ENCODE data around the gene CCDC50.

Gene CCDC50

DNA sequence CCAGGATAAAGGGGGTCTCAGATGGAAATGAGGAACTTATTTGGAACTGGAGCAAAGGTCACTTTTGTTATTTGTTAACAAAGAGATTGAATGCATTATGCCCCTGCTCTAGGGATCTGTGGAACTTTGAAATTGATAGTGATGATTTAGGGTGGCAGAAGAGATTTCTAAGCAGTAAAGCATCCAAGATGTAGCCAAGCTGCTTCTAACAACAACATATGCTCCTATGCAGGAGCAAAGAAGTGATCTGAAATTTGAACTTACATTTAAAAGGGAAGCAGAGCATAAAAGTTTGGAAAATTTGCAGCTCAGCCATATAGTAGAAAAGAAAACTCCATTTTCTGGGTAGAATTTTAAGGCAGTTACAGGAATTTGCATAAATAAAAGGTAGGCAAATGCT, 30.3 kb upstream of the CCDC50 start:
- no peak for DNase-seq (ENCODE audit: low read depth, low spot score)

DNA sequence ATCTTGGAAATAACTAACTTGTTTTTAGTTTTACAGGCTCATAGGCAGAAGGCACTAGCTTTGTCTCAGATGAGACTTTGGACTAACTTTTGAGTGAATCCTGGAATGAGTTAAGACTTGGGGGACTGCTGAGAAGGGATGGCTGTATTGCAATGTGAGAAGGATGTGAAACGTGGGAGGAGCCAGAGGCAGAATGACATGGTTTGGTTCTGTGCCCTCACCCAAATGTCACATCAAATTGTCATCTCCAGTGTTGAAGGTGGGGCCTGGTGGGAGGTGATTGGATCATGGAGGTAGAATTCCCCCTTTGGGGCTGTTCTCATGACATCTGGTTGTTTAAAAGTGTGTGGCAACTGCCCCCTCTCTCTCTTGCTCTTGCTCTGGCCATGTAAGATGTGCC, 28.8 kb upstream of the CCDC50 start:
- H3K4me3 ChIP-seq (ENCODE audit: low read length) = no peak overlapping the region
- no peaks in the 10 kb centered on the region for H3K36me3 ChIP-seq (ENCODE audit: control insufficient read depth, insufficient read depth, low read length)
- no peaks in the 10 kb centered on the region for H3K27me3 ChIP-seq (ENCODE audit: control insufficient read depth, insufficient read depth, low read length)
- no peak overlapping the region for H3K27ac ChIP-seq (ENCODE audit: low read length)
- H3K9me3 ChIP-seq (ENCODE audit: control insufficient read depth, insufficient read depth, low read length) = no peaks in the 10 kb centered on the region
- H3K4me1 ChIP-seq (ENCODE audit: control insufficient read depth, insufficient read depth, low read length) = no peaks in the 10 kb centered on the region
- no peak for DNase-seq (ENCODE audit: low read depth, low spot score)
- WGBS (ENCODE audit: insufficient coverage, insufficient read length) = no CpG with 5 or more reads among the region's 1 CpG

More for the DNA sequence above, 30.3 kb upstream of the CCDC50 start:
- Histone ChIP-seq H3K4me3 (ENCODE audit: low read length) (no peak overlapping the region), H3K4me1 (ENCODE audit: control insufficient read depth, insufficient read depth, low read length) (no peaks in the 10 kb centered on the region), H3K9me3 (ENCODE audit: control insufficient read depth, insufficient read depth, low read length) (no peaks in the 10 kb centered on the region), H3K36me3 (ENCODE audit: control insufficient read depth, insufficient read depth, low read length) (no peaks in the 10 kb centered on the region), H3K27me3 (ENCODE audit: control insufficient read depth, insufficient read depth, low read length) (no peaks in the 10 kb centered on the region), H3K27ac (ENCODE audit: low read length) (no peak overlapping the region)

DNA sequence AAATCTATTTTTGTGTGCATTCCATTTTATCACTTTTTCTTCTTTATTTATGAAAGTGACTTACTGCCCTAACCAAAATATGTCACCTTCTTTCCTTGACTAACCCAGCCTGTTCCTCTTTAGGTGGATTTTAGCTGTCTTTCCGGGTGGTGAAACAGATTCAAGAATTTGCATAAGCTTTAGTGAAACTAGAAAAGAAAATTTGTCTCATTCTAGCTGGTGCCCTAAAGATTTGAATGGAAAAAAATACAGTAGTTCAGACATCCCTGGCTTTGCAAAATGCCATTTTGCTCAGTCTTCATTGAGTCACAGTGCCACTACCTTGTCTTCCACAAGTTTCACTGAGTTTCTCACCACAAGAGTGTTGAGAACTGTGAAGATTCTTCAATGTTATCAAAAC, 28.2 kb upstream of the CCDC50 start:
- no peak overlapping the region for H3K4me3 ChIP-seq (ENCODE audit: low read length)
- no CpG with 5 or more reads among the region's 1 CpG for WGBS (ENCODE audit: insufficient coverage, insufficient read length)
- H3K4me1 ChIP-seq (ENCODE audit: control insufficient read depth, insufficient read depth, low read length) = no peaks in the 10 kb centered on the region
- no peaks in the 10 kb centered on the region for H3K36me3 ChIP-seq (ENCODE audit: control insufficient read depth, insufficient read depth, low read length)
- H3K27ac ChIP-seq (ENCODE audit: low read length) = no peak overlapping the region
- H3K27me3 ChIP-seq (ENCODE audit: control insufficient read depth, insufficient read depth, low read length) = no peaks in the 10 kb centered on the region
- no peaks in the 10 kb centered on the region for H3K9me3 ChIP-seq (ENCODE audit: control insufficient read depth, insufficient read depth, low read length)
- DNase-seq (ENCODE audit: low read depth, low spot score) = no peak

DNA sequence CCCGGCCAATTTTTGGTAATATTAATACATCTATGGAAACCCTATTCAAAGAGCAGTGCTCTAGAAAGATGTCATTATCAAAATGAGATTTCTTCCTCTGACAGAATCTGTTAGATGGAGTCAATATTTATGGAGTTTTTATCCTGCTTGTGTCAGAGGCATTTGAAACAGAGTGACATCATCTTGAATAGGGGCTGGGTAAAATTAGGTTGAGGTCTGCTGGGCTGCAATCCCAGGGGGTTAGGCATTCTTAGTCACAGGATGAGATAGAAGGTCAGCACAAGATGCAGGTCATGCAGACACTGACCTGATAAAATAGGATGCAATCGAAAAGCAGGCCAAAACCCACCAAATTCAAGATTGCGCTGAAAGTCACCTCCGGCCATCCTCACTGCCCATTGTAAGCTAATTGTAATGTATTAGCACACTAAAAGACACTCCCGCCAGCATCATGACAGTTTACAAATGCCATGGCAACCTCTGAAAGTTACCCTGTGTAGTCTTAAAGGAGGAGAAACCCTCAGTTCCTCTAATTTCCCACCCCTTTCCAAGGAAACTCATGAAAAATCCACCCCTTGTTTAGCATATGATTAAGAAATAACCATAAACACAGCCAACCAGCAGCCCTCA, 27.3 kb upstream of the CCDC50 start:
- Histone ChIP-seq H3K9me3 (ENCODE audit: control insufficient read depth, insufficient read depth, low read length) (no peaks in the 10 kb centered on the region), H3K4me1 (ENCODE audit: control insufficient read depth, insufficient read depth, low read length) (no peaks in the 10 kb centered on the region), H3K36me3 (ENCODE audit: control insufficient read depth, insufficient read depth, low read length) (no peaks in the 10 kb centered on the region), H3K4me3 (ENCODE audit: low read length) (no peak overlapping the region), H3K27me3 (ENCODE audit: control insufficient read depth, insufficient read depth, low read length) (no peaks in the 10 kb centered on the region), H3K27ac (ENCODE audit: low read length) (no peak overlapping the region)
- no CpG with 5 or more reads among the region's 5 CpGs for WGBS (ENCODE audit: insufficient coverage, insufficient read length)
- peak; percentile 4 for DNase-seq (ENCODE audit: low read depth, low spot score)

DNA sequence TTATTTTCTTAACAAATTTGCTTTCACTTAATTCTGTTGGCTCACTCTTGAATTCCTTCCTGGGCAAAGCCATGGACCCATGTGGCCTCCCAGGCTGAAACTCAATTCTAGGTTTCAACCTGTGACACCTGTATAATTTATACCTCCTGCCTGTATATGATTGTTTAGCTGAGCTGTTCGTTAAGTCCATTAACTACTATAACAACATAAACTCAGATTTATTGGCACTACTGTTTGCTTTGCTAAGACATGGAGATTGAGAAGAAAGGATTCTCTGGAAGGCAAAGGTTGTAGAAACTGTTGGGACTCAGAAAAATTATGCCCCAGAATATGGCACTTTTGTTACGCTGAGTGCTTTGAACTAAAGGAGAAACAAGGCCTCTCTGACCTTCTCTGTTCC, 26.7 kb upstream of the CCDC50 start:
- H3K27me3 ChIP-seq (ENCODE audit: control insufficient read depth, insufficient read depth, low read length) = no peaks in the 10 kb centered on the region
- no CpG with 5 or more reads among the region's 2 CpGs for WGBS (ENCODE audit: insufficient coverage, insufficient read length)
- H3K36me3 ChIP-seq (ENCODE audit: control insufficient read depth, insufficient read depth, low read length) = no peaks in the 10 kb centered on the region
- H3K9me3 ChIP-seq (ENCODE audit: control insufficient read depth, insufficient read depth, low read length) = no peaks in the 10 kb centered on the region
- DNase-seq (ENCODE audit: low read depth, low spot score) = no peak
- no peak overlapping the region for H3K27ac ChIP-seq (ENCODE audit: low read length)
- H3K4me3 ChIP-seq (ENCODE audit: low read length) = no peak overlapping the region
- no peaks in the 10 kb centered on the region for H3K4me1 ChIP-seq (ENCODE audit: control insufficient read depth, insufficient read depth, low read length)

DNA sequence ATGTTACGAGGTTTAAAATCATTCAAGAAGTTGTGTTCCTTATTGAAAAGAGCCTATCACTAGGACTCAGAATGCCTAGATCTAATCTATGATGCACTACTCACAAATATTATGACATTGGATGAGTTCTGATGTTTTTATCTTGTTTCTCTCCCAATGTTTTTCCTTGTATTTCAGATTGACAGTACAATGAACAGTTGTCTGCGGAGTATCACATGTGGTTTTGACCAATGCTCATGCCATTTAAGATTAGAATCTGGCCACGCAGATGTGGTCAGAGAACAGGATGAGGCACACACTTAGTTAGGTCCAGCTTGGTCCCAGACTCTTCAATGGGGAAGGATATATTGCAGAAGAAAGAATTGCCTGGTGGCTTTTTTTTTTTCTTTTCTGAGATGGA, 25.6 kb upstream of the CCDC50 start:
- WGBS (ENCODE audit: insufficient coverage, insufficient read length) = no CpG with 5 or more reads among the region's 3 CpGs
- DNase-seq (ENCODE audit: low read depth, low spot score) = no peak
- H3K4me3 ChIP-seq (ENCODE audit: low read length) = no peak overlapping the region
- no peaks in the 10 kb centered on the region for H3K27me3 ChIP-seq (ENCODE audit: control insufficient read depth, insufficient read depth, low read length)
- no peak overlapping the region for H3K27ac ChIP-seq (ENCODE audit: low read length)
- H3K4me1 ChIP-seq (ENCODE audit: control insufficient read depth, insufficient read depth, low read length) = no peaks in the 10 kb centered on the region
- no peaks in the 10 kb centered on the region for H3K9me3 ChIP-seq (ENCODE audit: control insufficient read depth, insufficient read depth, low read length)
- H3K36me3 ChIP-seq (ENCODE audit: control insufficient read depth, insufficient read depth, low read length) = no peaks in the 10 kb centered on the region

DNA sequence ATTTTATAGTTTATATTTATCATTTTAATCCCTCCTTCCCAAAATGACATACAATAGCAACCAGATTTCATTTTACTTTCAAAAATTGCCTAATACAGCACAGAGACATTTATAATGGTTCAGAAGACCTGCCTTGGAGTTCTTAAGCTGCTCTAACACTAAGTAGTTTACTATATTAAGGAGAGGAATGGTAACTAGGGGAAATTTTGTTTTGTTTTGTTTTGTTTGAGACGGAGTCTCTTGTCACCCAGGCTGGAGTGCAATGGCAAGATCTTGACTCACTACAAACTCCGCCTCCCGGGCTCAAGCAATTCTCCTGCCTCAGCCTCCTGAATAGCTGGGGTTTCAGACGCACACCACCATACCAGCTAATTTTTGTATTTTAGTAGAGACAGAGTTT, 22.8 kb upstream of the CCDC50 start:
- H3K27ac ChIP-seq (ENCODE audit: low read length) = no peak overlapping the region
- no peaks in the 10 kb centered on the region for H3K4me1 ChIP-seq (ENCODE audit: control insufficient read depth, insufficient read depth, low read length)
- H3K27me3 ChIP-seq (ENCODE audit: control insufficient read depth, insufficient read depth, low read length) = no peaks in the 10 kb centered on the region
- no CpG with 5 or more reads among the region's 4 CpGs for WGBS (ENCODE audit: insufficient coverage, insufficient read length)
- no peak overlapping the region for H3K4me3 ChIP-seq (ENCODE audit: low read length)
- DNase-seq (ENCODE audit: low read depth, low spot score) = no peak
- H3K9me3 ChIP-seq (ENCODE audit: control insufficient read depth, insufficient read depth, low read length) = no peaks in the 10 kb centered on the region
- no peaks in the 10 kb centered on the region for H3K36me3 ChIP-seq (ENCODE audit: control insufficient read depth, insufficient read depth, low read length)

DNA sequence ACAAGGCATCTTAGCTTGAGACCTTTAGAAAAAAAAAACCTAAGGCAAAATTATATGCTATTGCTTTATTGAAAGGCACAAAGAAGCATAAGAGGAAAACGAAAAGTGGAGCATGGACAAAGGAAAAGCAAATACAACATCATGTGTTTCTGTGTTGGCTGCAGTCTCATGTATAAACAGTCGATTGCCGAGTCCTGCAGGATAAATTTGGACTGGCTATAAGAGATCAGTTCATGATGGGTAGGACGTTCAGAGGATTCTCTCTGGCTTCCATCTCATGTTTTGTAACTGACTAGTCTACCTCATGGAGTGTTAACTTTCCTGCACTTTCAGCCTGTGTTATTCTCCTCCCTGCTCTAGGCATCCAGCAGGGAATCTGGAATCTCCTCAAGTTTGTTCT, 21.9 kb upstream of the CCDC50 start:
- no peaks in the 10 kb centered on the region for H3K27me3 ChIP-seq (ENCODE audit: control insufficient read depth, insufficient read depth, low read length)
- no peak overlapping the region for H3K27ac ChIP-seq (ENCODE audit: low read length)
- H3K36me3 ChIP-seq (ENCODE audit: control insufficient read depth, insufficient read depth, low read length) = no peaks in the 10 kb centered on the region
- H3K4me3 ChIP-seq (ENCODE audit: low read length) = no peak overlapping the region
- no peaks in the 10 kb centered on the region for H3K9me3 ChIP-seq (ENCODE audit: control insufficient read depth, insufficient read depth, low read length)
- no peaks in the 10 kb centered on the region for H3K4me1 ChIP-seq (ENCODE audit: control insufficient read depth, insufficient read depth, low read length)
- no peak for DNase-seq (ENCODE audit: low read depth, low spot score)
- no CpG with 5 or more reads among the region's 4 CpGs for WGBS (ENCODE audit: insufficient coverage, insufficient read length)

DNA sequence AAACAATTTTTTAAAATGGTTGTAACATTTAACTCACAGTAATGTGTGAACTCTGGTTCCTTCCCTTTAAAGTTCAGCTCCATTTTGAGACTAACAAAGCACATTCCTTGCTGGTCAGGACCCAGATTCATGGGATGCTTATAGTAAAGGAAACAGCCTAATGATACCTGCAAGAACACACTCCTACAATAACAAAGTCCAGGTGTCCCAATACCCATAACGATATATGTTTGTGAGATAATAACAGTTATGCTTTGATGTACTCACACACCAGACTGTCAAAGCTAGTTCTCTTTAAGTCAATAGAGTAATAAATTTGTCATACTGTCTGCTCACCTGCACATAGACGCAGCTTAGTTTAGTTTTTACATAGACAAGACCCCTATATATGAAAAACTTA, 15.9 kb upstream of the CCDC50 start:
- Histone ChIP-seq H3K4me1 (ENCODE audit: control insufficient read depth, insufficient read depth, low read length) (no peaks in the 10 kb centered on the region), H3K27me3 (ENCODE audit: control insufficient read depth, insufficient read depth, low read length) (no peaks in the 10 kb centered on the region), H3K36me3 (ENCODE audit: control insufficient read depth, insufficient read depth, low read length) (no peaks in the 10 kb centered on the region), H3K9me3 (ENCODE audit: control insufficient read depth, insufficient read depth, low read length) (no peaks in the 10 kb centered on the region), H3K4me3 (ENCODE audit: low read length) (no peak overlapping the region), H3K27ac (ENCODE audit: low read length) (no peak overlapping the region)
- no CpG with 5 or more reads among the region's 2 CpGs for WGBS (ENCODE audit: insufficient coverage, insufficient read length)
- DNase-seq (ENCODE audit: low read depth, low spot score) = no peak

DNA sequence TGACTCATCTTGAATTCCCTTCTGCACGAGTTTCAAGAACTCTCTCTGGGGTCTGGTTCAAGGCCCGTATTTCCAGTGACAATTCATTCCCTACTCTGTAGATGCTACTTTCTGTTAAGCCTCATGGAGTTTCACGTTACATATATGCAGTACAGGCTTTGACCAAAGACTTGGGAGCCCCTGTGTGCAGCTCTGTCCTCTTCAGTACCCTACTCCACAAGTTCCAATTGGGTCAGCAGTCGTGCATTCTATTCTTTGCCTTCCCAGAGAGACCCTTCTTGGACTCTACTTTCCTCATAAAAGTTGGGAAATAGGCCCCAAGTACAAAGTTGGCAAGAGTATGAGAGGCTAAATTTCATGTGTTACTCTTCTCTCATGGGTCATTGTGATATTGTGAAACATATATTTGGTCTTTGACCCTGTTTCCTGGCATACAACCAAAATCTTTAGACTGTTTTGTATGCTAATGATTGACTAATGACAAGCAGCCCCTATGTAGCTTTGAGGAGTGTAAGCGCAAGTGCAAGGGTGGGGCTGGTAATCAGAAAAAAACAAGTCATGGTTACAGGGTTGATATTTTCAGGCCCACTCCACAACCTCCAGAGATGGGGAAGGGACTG, 15.0 kb upstream of the CCDC50 start:
- no CpG with 5 or more reads among the region's 5 CpGs for WGBS (ENCODE audit: insufficient coverage, insufficient read length)
- H3K27ac ChIP-seq (ENCODE audit: low read length) = no peak overlapping the region
- H3K4me1 ChIP-seq (ENCODE audit: control insufficient read depth, insufficient read depth, low read length) = no peaks in the 10 kb centered on the region
- H3K4me3 ChIP-seq (ENCODE audit: low read length) = no peak overlapping the region
- H3K9me3 ChIP-seq (ENCODE audit: control insufficient read depth, insufficient read depth, low read length) = no peaks in the 10 kb centered on the region
- no peaks in the 10 kb centered on the region for H3K27me3 ChIP-seq (ENCODE audit: control insufficient read depth, insufficient read depth, low read length)
- DNase-seq (ENCODE audit: low read depth, low spot score) = no peak
- no peaks in the 10 kb centered on the region for H3K36me3 ChIP-seq (ENCODE audit: control insufficient read depth, insufficient read depth, low read length)

DNA sequence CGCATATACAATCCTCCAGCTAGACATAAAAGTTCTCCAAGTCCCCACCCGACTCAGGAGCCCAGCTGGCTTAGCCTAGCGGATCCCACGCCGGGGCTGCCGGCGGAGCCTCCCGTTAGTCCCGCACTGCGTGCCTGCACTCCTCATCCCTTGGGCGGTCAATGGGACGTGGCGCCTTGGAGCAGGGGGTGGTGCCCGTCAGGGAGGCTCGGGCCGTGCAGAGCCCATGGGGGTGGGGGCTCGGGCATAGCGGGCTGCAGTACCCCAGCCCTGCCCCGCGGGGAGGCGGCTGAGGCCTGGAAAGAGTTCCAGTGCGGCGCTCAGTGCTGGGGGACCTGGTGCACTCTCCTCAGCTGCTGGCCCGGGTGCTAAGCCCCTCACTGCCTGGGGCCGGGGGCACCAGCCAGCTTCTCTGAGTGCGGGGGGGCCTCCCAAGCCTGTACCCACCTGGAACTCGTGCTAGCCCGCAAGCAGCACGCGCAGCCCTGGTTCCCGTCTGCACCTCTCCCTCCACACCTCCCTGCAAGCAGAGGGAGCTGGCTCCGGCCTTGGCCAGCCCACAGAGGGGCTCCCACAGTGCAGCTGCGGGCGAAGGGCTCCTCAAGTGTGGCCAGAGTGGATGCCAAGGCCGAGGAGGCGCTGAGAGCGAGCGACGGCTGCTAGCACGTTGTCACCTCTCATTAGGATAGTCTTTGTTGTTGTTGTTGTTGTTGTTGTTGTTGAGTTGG, 12.2 kb upstream of the CCDC50 start:
- Histone ChIP-seq H3K36me3 (ENCODE audit: control insufficient read depth, insufficient read depth, low read length) (no peaks in the 10 kb centered on the region), H3K9me3 (ENCODE audit: control insufficient read depth, insufficient read depth, low read length) (no peaks in the 10 kb centered on the region)
- no CpG with 5 or more reads among the region's 40 CpGs for WGBS (ENCODE audit: insufficient coverage, insufficient read length)

More for the DNA sequence above, 12.2 kb upstream of the CCDC50 start:
- Histone ChIP-seq H3K4me1 (ENCODE audit: control insufficient read depth, insufficient read depth, low read length) (no peaks in the 10 kb centered on the region), H3K4me3 (ENCODE audit: low read length) (no peak overlapping the region), H3K27me3 (ENCODE audit: control insufficient read depth, insufficient read depth, low read length) (no peaks in the 10 kb centered on the region), H3K27ac (ENCODE audit: low read length) (no peak overlapping the region)
- DNase-seq (ENCODE audit: low read depth, low spot score) = no peak

Data from iPS DF 6.9 (cell line).